ENCODE data around the gene RPL12. TPM values are rescaled to one million over a fixed set of nuclear protein-coding genes. Genes with fewer than 3 reads are reported as not detected.
A peak's percentile ranks its signal among the peaks of the same experiment; 100 is the strongest.

Gene RPL12
- total and polyA plus RNA-seq, 9 of the 15 experiments (the other 6 are each of a cell fraction or from before 2014, with no cell fraction given): 1,614 to 4,558 (median 2,531) TPM

DNA sequence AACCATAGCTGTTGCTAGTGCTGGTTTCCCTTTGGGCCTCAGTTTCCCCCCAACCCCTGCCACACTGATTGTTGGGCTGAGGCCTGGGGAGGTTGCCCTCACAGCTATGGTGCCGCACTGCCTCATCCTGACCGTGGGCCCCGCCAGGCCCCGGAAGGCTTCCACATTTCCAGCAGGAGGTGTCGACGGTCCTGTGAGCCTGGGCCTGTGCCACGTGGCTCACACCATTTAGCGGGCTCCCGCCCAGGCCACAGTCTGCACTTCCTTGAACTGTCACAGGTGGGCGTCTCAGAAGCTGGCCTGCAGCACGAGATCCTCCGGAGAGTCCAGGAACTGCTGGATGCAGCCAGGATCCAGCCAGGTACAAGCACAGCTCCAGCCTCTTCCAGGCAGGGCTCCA is 45.8 kb upstream of the RPL12 start (continued):
- TF ChIP-seq, protein P1, sequence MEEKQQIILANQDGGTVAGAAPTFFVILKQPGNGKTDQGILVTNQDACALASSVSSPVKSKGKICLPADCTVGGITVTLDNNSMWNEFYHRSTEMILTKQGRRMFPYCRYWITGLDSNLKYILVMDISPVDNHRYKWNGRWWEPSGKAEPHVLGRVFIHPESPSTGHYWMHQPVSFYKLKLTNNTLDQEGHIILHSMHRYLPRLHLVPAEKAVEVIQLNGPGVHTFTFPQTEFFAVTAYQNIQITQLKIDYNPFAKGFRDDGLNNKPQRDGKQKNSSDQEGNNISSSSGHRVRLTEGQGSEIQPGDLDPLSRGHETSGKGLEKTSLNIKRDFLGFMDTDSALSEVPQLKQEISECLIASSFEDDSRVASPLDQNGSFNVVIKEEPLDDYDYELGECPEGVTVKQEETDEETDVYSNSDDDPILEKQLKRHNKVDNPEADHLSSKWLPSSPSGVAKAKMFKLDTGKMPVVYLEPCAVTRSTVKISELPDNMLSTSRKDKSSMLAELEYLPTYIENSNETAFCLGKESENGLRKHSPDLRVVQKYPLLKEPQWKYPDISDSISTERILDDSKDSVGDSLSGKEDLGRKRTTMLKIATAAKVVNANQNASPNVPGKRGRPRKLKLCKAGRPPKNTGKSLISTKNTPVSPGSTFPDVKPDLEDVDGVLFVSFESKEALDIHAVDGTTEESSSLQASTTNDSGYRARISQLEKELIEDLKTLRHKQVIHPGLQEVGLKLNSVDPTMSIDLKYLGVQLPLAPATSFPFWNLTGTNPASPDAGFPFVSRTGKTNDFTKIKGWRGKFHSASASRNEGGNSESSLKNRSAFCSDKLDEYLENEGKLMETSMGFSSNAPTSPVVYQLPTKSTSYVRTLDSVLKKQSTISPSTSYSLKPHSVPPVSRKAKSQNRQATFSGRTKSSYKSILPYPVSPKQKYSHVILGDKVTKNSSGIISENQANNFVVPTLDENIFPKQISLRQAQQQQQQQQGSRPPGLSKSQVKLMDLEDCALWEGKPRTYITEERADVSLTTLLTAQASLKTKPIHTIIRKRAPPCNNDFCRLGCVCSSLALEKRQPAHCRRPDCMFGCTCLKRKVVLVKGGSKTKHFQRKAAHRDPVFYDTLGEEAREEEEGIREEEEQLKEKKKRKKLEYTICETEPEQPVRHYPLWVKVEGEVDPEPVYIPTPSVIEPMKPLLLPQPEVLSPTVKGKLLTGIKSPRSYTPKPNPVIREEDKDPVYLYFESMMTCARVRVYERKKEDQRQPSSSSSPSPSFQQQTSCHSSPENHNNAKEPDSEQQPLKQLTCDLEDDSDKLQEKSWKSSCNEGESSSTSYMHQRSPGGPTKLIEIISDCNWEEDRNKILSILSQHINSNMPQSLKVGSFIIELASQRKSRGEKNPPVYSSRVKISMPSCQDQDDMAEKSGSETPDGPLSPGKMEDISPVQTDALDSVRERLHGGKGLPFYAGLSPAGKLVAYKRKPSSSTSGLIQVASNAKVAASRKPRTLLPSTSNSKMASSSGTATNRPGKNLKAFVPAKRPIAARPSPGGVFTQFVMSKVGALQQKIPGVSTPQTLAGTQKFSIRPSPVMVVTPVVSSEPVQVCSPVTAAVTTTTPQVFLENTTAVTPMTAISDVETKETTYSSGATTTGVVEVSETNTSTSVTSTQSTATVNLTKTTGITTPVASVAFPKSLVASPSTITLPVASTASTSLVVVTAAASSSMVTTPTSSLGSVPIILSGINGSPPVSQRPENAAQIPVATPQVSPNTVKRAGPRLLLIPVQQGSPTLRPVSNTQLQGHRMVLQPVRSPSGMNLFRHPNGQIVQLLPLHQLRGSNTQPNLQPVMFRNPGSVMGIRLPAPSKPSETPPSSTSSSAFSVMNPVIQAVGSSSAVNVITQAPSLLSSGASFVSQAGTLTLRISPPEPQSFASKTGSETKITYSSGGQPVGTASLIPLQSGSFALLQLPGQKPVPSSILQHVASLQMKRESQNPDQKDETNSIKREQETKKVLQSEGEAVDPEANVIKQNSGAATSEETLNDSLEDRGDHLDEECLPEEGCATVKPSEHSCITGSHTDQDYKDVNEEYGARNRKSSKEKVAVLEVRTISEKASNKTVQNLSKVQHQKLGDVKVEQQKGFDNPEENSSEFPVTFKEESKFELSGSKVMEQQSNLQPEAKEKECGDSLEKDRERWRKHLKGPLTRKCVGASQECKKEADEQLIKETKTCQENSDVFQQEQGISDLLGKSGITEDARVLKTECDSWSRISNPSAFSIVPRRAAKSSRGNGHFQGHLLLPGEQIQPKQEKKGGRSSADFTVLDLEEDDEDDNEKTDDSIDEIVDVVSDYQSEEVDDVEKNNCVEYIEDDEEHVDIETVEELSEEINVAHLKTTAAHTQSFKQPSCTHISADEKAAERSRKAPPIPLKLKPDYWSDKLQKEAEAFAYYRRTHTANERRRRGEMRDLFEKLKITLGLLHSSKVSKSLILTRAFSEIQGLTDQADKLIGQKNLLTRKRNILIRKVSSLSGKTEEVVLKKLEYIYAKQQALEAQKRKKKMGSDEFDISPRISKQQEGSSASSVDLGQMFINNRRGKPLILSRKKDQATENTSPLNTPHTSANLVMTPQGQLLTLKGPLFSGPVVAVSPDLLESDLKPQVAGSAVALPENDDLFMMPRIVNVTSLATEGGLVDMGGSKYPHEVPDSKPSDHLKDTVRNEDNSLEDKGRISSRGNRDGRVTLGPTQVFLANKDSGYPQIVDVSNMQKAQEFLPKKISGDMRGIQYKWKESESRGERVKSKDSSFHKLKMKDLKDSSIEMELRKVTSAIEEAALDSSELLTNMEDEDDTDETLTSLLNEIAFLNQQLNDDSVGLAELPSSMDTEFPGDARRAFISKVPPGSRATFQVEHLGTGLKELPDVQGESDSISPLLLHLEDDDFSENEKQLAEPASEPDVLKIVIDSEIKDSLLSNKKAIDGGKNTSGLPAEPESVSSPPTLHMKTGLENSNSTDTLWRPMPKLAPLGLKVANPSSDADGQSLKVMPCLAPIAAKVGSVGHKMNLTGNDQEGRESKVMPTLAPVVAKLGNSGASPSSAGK (IDR thresholded peaks at IDR 0.05): 0 out of 2 replicates have a peak, but pooled peaks have one; percentile 16
- no peak for TF ChIP-seq HDAC1 (IDR thresholded peaks at IDR 0.05)
- no peak for TF ChIP-seq SRSF9 (IDR thresholded peaks at IDR 0.05; ENCODE audit: borderline replicate concordance, low read depth, low read length)
- no peak for TF ChIP-seq ZNF561 (CRISPR knock-in tag; conservative IDR thresholded peaks at IDR 0.05)
- TF ChIP-seq ETV6 (IDR thresholded peaks at IDR 0.05; ENCODE audit: borderline replicate concordance in 1 of 2, low read depth in 2 of 2, low read length in 1 of 2): no peak
- no peak for TF ChIP-seq ETV6 (CRISPR knock-in tag; IDR thresholded peaks at IDR 0.05; ENCODE audit: borderline replicate concordance)
- TF ChIP-seq STAT5B (CRISPR knock-in tag; IDR thresholded peaks at IDR 0.05): no peak
- TF ChIP-seq NFIX (CRISPR knock-in tag; IDR thresholded peaks at IDR 0.05; ENCODE audit: low read depth): no peak
- no peak for TF ChIP-seq STAT5A (IDR thresholded peaks at IDR 0.05; ENCODE audit: borderline replicate concordance, low read length)
- TF ChIP-seq, protein P2, sequence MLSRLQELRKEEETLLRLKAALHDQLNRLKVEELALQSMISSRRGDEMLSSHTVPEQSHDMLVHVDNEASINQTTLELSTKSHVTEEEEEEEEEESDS (CRISPR knock-in tag; IDR thresholded peaks at IDR 0.05): no peak
- no peak for TF ChIP-seq TRIM28 (IDR thresholded peaks at IDR 0.05)
- no peak for TF ChIP-seq JUNB (CRISPR knock-in tag; conservative IDR thresholded peaks at IDR 0.05)
- TF ChIP-seq ZNF589 (CRISPR knock-in tag; IDR thresholded peaks at IDR 0.05; ENCODE audit: low read depth): no peak

All from K562 (cell line).